Measurements from ENCODE around the gene RSRC1. TPM values are rescaled to one million over a fixed set of nuclear protein-coding genes. Genes with fewer than 3 reads are reported as not detected.

Gene RSRC1
- total RNA-seq, 3 donors from 2014 or later, result 26.6 to 41.9 (median 29.9) TPM

DNA sequence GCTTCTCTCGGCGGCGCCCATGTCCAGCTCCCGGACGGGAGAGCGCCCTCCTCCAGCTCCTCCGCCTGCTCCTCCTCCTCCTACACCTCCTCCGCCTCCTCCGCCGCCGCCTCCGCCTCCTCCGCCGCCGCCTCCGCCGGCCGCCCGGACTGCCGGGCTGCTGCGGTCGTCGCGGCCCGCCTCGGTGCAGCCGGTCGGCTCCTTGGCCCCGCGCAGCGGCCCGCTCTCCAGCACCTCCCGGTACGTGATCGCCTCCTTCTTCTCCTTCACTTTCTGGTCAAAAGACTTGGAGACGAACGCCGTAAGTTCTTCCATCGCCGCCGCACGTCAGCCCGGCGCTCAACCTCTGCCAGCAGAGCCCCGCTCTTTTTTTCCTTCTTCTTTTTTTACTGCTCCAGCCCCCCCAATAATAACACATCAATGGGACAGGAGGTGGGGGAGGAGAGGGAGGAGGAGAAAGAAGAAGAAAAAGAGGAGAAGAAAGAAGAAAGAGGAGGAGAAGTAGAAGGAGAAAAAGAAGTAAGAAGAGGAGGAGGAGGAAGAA lies 4.1 kb upstream of the RSRC1 start:
- ATAC-seq (peak; percentile 43), DNase-seq (peak in 2 of 3 donors; percentile 68 to 70)
- TF ChIP-seq, protein P1, sequence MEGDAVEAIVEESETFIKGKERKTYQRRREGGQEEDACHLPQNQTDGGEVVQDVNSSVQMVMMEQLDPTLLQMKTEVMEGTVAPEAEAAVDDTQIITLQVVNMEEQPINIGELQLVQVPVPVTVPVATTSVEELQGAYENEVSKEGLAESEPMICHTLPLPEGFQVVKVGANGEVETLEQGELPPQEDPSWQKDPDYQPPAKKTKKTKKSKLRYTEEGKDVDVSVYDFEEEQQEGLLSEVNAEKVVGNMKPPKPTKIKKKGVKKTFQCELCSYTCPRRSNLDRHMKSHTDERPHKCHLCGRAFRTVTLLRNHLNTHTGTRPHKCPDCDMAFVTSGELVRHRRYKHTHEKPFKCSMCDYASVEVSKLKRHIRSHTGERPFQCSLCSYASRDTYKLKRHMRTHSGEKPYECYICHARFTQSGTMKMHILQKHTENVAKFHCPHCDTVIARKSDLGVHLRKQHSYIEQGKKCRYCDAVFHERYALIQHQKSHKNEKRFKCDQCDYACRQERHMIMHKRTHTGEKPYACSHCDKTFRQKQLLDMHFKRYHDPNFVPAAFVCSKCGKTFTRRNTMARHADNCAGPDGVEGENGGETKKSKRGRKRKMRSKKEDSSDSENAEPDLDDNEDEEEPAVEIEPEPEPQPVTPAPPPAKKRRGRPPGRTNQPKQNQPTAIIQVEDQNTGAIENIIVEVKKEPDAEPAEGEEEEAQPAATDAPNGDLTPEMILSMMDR (IDR thresholded peaks at IDR 0.05), result no peak
- no peak overlapping the region for H3K4me3 ChIP-seq
- intact Hi-C loops (cut with DNase I, micrococcal nuclease), result no loop called here
- H3K4me1 ChIP-seq (ENCODE audit: low read depth), result peaks cover 29% of the 10 kb centered on the region
- H3K9me3 ChIP-seq, result no peaks in the 10 kb centered on the region
- H3K36me3 ChIP-seq (ENCODE audit: low read depth), result no peaks in the 10 kb centered on the region

DNA sequence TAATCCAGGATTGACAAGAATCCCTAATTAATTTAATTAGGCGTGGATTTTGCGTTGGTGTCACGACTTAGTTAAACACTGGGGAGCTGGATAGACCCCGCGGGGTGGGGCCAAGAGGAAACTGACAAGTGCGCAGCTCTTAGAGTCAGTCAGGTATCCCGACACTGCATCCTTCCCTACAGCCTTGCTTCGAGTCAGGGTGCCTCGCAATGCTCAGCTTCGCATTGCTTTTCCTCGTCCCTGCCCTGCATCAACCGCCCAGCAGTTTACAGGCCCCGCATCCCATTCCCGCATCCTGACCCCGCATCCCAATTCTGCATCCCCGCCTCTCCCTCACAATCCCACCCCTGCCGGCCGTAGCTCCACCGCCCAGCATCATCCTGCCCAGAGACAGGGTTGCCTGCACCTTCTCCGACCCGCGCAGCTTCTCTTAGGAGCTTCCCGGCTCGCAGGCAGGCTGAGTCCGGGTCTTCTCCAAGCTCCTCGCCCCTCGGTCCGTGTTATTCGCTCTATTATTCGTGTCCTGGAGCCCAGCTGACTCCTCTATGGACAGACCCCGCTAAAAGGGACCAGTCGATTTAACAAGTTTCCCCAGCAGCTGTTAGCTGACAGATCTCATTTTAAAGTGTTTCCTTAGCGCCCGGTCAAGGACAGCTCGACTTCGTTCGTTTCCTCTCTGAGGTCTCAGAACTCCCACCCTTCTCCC lies 3.0 kb upstream of the RSRC1 start:
- no peaks in the 10 kb centered on the region for H3K36me3 ChIP-seq (ENCODE audit: low read depth)
- ATAC-seq, result no peak
- H3K9me3 ChIP-seq, result no peaks in the 10 kb centered on the region
- H3K4me3 ChIP-seq, result no peak overlapping the region
- H3K4me1 ChIP-seq (ENCODE audit: low read depth), result peaks cover 30% of the 10 kb centered on the region
- DNase-seq, result peak in 1 of 3 donors; percentile 31
- TF ChIP-seq, protein P1 (IDR thresholded peaks at IDR 0.05), result no peak
- intact Hi-C loops (cut with DNase I, micrococcal nuclease), result no loop called here

DNA sequence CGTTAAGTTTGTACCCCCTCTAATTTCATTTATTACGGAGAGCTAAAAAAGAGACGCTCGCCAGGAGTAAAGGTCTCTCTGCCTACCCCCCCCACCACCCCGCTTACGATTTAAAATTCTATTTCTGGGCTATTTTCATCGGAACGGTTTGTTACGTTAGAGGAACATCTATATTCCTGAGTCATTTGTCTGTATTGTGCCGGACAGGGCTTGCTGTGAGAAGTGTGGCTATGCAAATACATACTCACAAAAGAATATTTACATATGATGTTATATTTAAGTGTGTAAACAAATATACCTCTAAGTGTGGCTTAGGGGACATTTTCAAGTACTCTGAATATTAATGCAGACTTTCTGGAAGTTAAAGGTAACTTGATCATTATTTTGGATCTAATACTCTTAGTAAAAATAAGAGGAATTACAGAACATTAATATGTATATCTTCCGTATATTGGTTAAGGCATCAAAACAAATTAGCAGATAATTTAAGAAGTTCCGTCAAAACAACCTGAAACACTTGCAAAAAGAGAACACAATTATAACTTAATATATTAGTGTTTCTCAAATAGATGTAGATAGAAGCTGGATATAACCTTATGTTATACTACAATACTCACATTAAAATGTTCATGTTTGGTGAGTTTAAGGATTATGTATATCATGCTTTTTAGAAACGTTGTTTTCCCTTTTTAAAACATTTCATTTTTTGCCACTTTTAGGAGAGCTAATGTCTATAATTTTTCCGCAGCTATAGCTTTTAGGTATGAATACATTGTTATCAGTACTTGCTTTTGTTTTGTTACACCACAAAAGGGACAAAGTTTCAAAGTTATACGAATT lies 2.1 kb upstream of the RSRC1 start:
- intact Hi-C loops (cut with DNase I, micrococcal nuclease), result no loop called here
- ATAC-seq (no peak), DNase-seq (no peak)
- no peaks in the 10 kb centered on the region for H3K9me3 ChIP-seq
- no peak overlapping the region for H3K4me3 ChIP-seq
- TF ChIP-seq, protein P1 (IDR thresholded peaks at IDR 0.05), result no peak
- H3K4me1 ChIP-seq (ENCODE audit: low read depth), result peaks cover 29% of the 10 kb centered on the region
- H3K36me3 ChIP-seq (ENCODE audit: low read depth), result no peaks in the 10 kb centered on the region

DNA sequence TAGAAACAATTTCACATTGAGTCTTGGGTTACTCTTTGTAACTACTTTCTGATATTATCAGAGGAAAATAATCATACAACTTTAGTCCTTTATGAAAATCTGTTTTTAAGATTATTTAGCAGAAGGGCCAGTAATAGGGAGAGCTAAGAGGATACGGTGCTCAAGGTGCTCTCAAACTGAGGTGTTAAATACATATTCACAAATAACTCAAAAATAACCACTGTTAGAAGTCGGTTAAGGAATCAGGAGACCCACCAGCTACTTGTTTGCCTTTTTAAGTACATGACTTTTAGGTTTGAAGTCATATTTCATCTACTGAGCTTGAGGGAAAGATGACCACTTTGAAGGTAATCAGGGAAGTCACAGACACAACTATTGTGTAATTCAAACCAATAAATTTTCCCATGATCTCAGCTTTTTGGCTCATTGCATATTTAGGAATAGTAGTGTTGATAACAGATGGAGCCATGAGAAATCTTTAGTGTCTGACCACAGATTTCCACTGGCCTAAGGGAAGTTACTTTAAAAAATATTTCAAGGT lies 1.4 kb upstream of the RSRC1 start:
- no peaks in the 10 kb centered on the region for H3K36me3 ChIP-seq (ENCODE audit: low read depth)
- DNase-seq (no peak), ATAC-seq (no peak)
- peaks cover 22% of the 10 kb centered on the region for H3K4me1 ChIP-seq (ENCODE audit: low read depth)
- TF ChIP-seq, protein P1 (IDR thresholded peaks at IDR 0.05), result no peak
- intact Hi-C loops (cut with DNase I, micrococcal nuclease), result no loop called here
- H3K9me3 ChIP-seq, result no peaks in the 10 kb centered on the region
- H3K4me3 ChIP-seq, result no peak overlapping the region

DNA sequence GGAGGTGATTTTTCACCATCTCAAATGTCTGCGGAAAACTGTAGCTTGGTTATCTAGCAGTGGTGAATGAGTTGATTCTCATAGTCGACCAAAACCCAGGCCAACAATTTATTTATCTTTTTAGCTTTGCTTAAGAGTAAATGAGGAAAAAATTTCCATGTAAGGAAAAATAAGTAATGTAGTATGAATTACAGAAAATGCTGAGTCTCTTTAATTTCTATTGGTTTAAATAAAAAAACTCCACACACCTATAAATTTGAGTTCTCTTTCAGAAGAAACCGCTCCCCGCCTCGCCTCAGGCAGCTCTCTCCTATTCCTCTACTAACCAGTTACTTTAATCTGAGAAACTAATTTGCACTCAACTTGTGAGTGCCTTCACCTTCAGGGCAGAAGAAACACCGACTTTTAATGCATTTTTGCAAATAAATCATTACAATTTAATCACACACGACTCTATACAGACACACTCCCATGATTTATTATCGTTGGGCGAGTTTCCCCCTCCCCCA lies 540 bp upstream of the RSRC1 start:
- no peak for ATAC-seq
- Histone ChIP-seq H3K36me3 (ENCODE audit: low read depth) (no peaks in the 10 kb centered on the region), H3K4me3 (peak overlapping the region; percentile 80), H3K4me1 (ENCODE audit: low read depth) (peaks cover 19% of the 10 kb centered on the region), H3K9me3 (no peaks in the 10 kb centered on the region)
- no peak for DNase-seq
- intact Hi-C loops (cut with DNase I, micrococcal nuclease), result no loop called here
- TF ChIP-seq, protein P1 (IDR thresholded peaks at IDR 0.05), result no peak
